Thyroid gland (tissue), 4 donors: ENCODE results near the gene CLDN20. TPM values are rescaled to one million over a fixed set of nuclear protein-coding genes. Genes with fewer than 3 reads are reported as not detected.
A peak's percentile ranks its signal among the peaks of the same experiment; 100 is the strongest.
"Not testable (repeated sequence)": the region's sequence is repeated elsewhere in the genome, so short reads cannot be mapped to it uniquely, and the experiment has no call there.

Source experiments
- DNase-seq, 2 donors: peaks; one replicate each; pipeline ENCODE4 v3.0.0-alpha.2; 2019
- H3K27ac ChIP-seq, 3 donors: fragments of 200-600 bp; sonication (generic); 1 replicate in 2 of 3; 2 replicates in 1 of 3; pipeline ENCODE4 v1.5.1; 2016 to 2019; ENCODE audit warnings: mild to moderate bottlenecking in 1 of 3, moderate library complexity in 1 of 3
- H3K27me3 ChIP-seq: fragments of 200-600 bp; sonication (generic); one replicate; pipeline ENCODE4 v1.5.1; 2019
- H3K36me3 ChIP-seq, 2 donors: fragments of 200-600 bp; sonication (generic); one replicate each; pipeline ENCODE4 v1.5.1; 2016 to 2019
- H3K4me1 ChIP-seq, 2 donors: fragments of 200-600 bp; sonication (generic); one replicate each; pipeline ENCODE4 v1.5.1; 2017 to 2019
- H3K4me3 ChIP-seq, 3 donors: fragments of 200-600 bp; sonication (generic); replicated peaks in 1 of 3; 1 replicate in 2 of 3; 2 replicates in 1 of 3; pipeline ENCODE4 v1.5.1; 2016; ENCODE audit warnings: mild to moderate bottlenecking in 1 of 3
- H3K9me3 ChIP-seq: fragments of 200-600 bp; sonication (generic); one replicate; pipeline ENCODE4 v1.5.1; 2017
- CTCF ChIP-seq, 6 experiments: fragments of 200-600 bp in 3 of 6; fragments of 450-650 bp in 3 of 6; sonication (generic) in 3 of 6; IDR thresholded peaks; one replicate each; pipeline ENCODE4 v1.5.1; 2016 to 2019; ENCODE audit warnings: antibody characterized with exemption in 6 of 6, mild to moderate bottlenecking in 2 of 6, inconsistent platforms in 1 of 6, moderate library complexity in 1 of 6
- POLR2A ChIP-seq, 2 donors: fragments of 450-650 bp; IDR thresholded peaks; one replicate each; pipeline ENCODE4 v1.6.1; 2017; ENCODE audit warnings: antibody characterized with exemption in 2 of 2, mild to moderate bottlenecking in 2 of 2, moderate library complexity in 1 of 2
- WGBS, 2 donors: methylation state at CpG; one replicate each; pipeline ENCODE4 v1.1.5; 2017; 5-methylcytosine and 5-hydroxymethylcytosine counted together
- intact Hi-C: fragments of 100-400 bp; cut with DNase I; formaldehyde crosslinking; loops from one replicate; pipeline ENCODE4 v1.15.1; 2023
- total RNA-seq, 4 donors: library from RNA; depleted of rRNA; stranded (reverse); fragments of >200 nt; gene quantifications; one replicate each; pipeline ENCODE4 v1.2.3, GENCODE V29; 2016

CLDN20 gene
- total RNA-seq, 4 donors from 2014 or later, result not detected

DNA sequence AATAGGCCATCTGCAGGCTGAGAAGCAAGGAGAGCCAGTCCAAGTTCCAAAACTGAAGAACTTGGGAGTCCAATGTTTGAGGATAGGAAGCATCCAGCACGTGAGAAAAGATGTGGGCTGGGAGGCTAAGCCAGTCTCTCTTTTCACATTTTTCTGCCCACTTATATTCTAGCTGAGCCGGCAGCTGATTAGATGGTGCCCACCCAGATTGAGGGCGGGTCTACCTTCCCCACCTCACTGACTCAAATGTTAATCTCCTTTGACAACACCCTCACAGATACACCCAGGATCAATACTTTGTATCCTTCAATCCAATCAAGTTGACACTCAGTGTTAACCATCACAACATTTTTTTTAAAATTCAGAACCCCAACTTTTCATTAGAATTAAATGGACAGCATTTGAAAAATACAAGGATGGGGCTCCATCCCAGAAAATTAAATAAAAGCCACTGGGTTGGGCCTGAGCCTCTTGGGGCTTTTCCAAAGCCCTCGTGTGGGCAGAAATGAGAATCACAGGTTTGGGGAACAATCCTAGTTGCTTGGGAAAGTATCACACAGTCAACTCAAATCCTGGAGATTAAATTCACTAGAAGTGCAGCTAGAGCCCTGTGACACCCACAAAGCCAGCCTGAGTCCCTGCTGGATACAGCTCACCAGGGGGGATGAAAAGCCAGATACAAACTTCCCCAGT is 2.2 kb downstream of the CLDN20 start:
- Histone ChIP-seq H3K27ac (no peak overlapping the region), H3K4me3 (no peak overlapping the region), H3K9me3 (no peaks in the 10 kb centered on the region), H3K36me3 (no peaks in the 10 kb centered on the region), H3K4me1 (peaks cover 17 to 29% of the 10 kb centered on the region in 2 donors), H3K27me3 (no peaks in the 10 kb centered on the region)
- 88 to 95% methylated on average over 4 of the region's 4 CpGs for WGBS, 2 donors
- TF ChIP-seq CTCF (IDR thresholded peaks at IDR 0.05) (peak in 1 of 6 experiments; percentile 12), POLR2A (IDR thresholded peaks at IDR 0.05) (no peak)
- no peak for DNase-seq
- intact Hi-C loops, result no loop called here

- Histone ChIP-seq H3K4me1 (peaks cover 17 to 23% of the 10 kb centered on the region in 2 donors), H3K27ac (peak overlapping the region; percentile 35 to 77 (median 63)), H3K9me3 (no peaks in the 10 kb centered on the region), H3K36me3 (no peaks in the 10 kb centered on the region), H3K27me3 (no peaks in the 10 kb centered on the region), H3K4me3 (no peak overlapping the region)
- TF ChIP-seq POLR2A (IDR thresholded peaks at IDR 0.05) (no peak), CTCF (IDR thresholded peaks at IDR 0.05) (no peak)
- intact Hi-C loops, result no loop called here
- no peak for DNase-seq
- WGBS, 2 donors, result 83 to 93% methylated on average over 2 of the region's 2 CpGs
Measured at GRCh38 chr6:155267411-155267810, 3.6 kb downstream of the CLDN20 start.

GRCh38 chr6:155268088-155268867 is 4.5 kb downstream of the CLDN20 start:
- peaks cover 17 to 28% of the 10 kb centered on the region in 2 donors for H3K4me1 ChIP-seq
- intact Hi-C loops, H3K27me3 ChIP-seq, H3K9me3 ChIP-seq, H3K4me3 ChIP-seq, H3K36me3 ChIP-seq: not testable (repeated sequence)
- DNase-seq, result peak; percentile 32 to 34
- WGBS, 2 donors, result 46 to 56% methylated on average over 3 to 5 of the region's 5 CpGs
- peak overlapping the region; percentile 35 to 77 (median 63) for H3K27ac ChIP-seq
- TF ChIP-seq CTCF (IDR thresholded peaks at IDR 0.05), result peak in 4 of 6 experiments; percentile 46 to 71 (median 53)

- no peaks in the 10 kb centered on the region for H3K27me3 ChIP-seq
- no peak overlapping the region for H3K4me3 ChIP-seq
- intact Hi-C loops, result no loop called here
- no peak for TF ChIP-seq CTCF (IDR thresholded peaks at IDR 0.05)
- TF ChIP-seq POLR2A (IDR thresholded peaks at IDR 0.05), result no peak
- no peak for DNase-seq
- peaks cover 17 to 31% of the 10 kb centered on the region in 2 donors for H3K4me1 ChIP-seq
- no peaks in the 10 kb centered on the region for H3K9me3 ChIP-seq
- WGBS, 2 donors, result 97% methylated on average over 3 of the region's 3 CpGs
- no peaks in the 10 kb centered on the region for H3K36me3 ChIP-seq
- H3K27ac ChIP-seq, result peak overlapping the region in 1 of 3 donors; percentile 62
Measured at GRCh38 chr6:155269765-155270164, 6.0 kb downstream of the CLDN20 start.

DNA sequence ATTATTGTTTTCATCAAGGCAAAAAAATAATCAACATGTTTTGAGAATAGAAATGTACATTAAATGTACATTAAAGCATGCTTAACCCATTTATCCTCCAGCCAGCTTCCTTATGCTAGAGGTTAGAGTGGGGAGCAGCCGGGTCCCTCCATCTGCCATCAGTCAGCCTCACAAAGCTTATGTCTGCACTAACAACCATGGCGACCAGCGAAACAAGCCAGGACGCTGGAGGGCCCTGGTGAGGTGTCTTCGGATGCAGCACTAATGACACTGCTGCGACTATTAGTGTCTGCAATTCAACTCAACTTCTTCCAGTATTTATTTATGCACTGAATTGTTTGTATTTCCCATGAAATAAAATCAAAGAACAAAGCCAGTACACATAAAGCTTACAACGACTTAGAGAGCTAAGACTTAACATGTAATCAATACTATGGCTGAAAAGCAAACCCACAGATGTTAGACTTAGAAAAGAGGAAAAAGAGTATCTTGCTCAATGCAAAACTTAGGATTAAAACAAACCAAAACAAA is 6.8 kb downstream of the CLDN20 start:
- Histone ChIP-seq H3K4me3 (no peak overlapping the region), H3K27ac (no peak overlapping the region), H3K4me1 (peaks cover 17 to 27% of the 10 kb centered on the region in 2 donors), H3K27me3 (no peaks in the 10 kb centered on the region), H3K36me3 (no peaks in the 10 kb centered on the region), H3K9me3 (no peaks in the 10 kb centered on the region)
- no peak for DNase-seq
- 95% methylated on average over 7 of the region's 7 CpGs for WGBS, 2 donors
- intact Hi-C loops, result no loop called here
- TF ChIP-seq CTCF (IDR thresholded peaks at IDR 0.05) (no peak), POLR2A (IDR thresholded peaks at IDR 0.05) (no peak)
